HL-60/S4 treated with phorbol 12-myristate 13-acetate at 8.2 ng/mL for 4 days and 3 days (cell line): ENCODE results near the gene CRIP1.

ENCODE experiments used
- in situ Hi-C: fragments of 300-500 bp; cut with MboI; formaldehyde crosslinking; loops from 2 replicates; pipeline ENCODE4 v1.15.0; 2022; ENCODE audit warnings: low sequenced_read_pairs

CRIP1 gene

GRCh38 chr14:105491366-105491973 lies 4.8 kb downstream of the CRIP1 start:
- in situ Hi-C loops: no loop called here

DNA sequence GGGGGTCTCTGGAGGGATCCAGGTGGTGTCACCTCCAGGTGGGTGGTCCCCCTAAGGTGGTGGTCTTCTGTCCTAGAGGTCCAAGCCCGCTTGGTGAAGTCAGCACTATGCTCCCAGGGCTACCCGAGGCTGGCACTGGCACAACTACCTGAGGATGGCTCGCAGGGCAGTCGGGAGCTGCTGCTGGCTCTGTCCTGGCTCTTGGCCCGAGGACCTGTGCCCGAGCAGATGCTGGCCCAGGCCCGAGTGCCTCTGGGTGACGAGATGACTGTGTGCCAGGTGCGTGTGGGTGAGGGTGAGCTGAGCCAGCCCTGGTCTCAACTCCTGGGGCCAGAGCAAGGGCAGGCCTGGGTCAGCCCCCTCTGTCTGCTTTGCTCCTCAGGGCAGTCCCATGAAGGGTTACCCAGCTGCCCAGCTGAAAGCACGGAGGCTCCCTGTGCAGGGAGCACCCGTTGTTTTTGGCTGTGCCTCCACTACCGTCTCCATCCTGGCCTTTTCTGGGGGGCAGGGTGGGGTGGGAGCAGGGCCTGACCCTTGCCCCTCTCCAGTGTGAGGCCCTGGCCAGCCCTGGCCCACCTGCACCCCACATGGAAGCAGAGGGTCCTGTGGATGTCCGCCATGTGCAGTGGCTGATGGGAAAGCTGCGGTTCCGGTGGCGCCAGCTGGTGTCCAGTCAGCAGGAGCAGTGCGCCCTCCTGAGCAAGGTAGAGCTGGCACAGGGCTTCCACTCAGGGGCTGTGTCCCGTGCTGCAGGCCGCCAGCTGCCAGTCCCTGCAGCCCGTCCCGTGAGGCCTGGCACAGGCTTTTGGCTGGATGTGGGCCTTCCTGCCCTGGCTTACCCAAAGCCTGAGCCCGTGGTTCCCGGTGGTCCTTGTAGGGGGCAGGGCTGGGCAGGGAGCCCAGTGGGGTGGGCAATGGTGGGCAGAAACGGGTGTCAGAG lies 5.6 kb downstream of the CRIP1 start:
- in situ Hi-C loops: no loop called here

- in situ Hi-C loops: no loop called here
Observed at GRCh38 chr14:105492971-105493871, 6.5 kb downstream of the CRIP1 start.

GRCh38 chr14:105493921-105494605 lies 7.4 kb downstream of the CRIP1 start:
- in situ Hi-C loops: no loop called here

- in situ Hi-C loops: no loop called here
Observed at GRCh38 chr14:105494606-105494929, 7.9 kb downstream of the CRIP1 start.

- in situ Hi-C loops: no loop called here
Observed at GRCh38 chr14:105495101-105495989, 8.7 kb downstream of the CRIP1 start.

DNA sequence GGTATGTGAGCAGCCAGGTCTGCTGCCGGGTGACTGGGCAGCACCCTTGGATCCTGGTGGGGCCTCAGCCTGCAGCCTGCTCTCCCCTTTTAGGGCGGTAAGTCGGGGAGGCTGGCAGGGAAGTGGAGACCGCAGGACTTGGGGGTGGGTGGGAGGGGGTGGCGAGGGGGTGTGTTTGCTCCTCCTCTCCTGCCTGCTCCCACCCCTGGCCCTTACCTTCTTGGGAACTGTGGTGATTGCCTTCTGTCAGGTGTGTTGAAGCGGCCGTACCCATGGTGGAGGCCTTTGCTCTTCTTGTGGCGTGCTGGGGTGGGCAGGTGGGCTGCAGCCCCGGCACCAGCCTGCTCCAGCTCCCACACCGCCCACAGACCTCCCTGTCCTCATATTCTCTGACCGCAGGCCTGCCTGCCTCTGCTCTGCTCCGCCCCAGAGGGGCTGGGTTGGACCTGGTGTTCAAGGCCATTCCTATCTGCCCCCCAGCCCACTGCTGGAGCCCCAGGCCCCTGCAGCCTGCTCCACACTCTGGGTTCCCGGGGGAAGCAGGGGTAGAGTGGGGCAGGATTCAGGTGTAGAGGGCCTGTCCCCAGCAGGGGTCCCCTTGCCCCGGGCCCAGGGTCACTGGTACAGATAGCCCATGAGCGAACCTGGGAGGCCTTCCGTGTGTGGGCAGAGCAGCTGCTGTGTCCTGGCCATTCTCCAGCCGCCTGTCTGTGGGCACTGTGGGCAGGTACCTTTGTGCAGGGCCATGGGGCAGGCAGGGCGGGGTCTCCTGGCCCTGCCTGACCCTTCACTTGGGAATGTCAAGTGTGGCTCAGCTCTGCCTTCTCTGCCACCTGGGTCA lies 9.5 kb downstream of the CRIP1 start:
- in situ Hi-C loops: no loop called here

GRCh38 chr14:105496831-105497591 lies 10.3 kb downstream of the CRIP1 start:
- in situ Hi-C loops: no loop called here

DNA sequence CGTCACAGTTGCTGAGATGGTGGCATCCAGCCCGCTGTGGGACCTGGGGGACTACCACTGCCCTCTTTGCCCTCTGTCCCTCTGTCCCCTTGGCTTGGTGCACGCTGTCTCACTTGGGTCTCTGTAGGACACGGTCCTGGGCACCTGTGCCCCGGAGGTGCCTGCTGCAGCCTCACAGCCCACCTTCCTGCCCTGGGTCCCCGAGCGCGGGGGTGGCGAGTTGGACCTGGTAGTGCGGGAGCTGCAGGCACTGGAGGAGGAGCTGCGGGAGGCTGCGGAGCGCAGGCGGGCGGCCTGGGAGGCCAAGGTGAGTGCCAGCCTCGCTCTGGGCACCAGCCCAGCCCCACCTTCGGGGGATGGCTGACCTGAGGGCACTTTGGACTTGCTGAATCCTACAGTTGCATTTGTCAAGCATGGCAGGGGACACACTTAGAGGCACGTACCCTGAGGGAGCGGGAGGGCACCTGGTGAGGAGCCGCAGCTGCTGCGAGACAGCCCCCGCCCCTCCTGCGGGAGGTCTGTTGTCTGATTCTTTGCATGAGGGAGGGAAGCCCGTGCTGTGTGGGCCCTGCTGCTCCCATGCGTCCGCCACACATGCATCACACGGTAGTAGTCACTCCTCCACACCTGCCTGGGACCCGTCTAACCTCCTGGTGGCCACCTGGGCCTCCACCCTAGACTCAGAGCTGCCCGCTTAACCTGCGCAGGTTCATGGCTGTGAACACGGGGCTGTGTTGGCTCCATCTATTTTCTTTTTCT lies 11.2 kb downstream of the CRIP1 start:
- in situ Hi-C loops: no loop called here

DNA sequence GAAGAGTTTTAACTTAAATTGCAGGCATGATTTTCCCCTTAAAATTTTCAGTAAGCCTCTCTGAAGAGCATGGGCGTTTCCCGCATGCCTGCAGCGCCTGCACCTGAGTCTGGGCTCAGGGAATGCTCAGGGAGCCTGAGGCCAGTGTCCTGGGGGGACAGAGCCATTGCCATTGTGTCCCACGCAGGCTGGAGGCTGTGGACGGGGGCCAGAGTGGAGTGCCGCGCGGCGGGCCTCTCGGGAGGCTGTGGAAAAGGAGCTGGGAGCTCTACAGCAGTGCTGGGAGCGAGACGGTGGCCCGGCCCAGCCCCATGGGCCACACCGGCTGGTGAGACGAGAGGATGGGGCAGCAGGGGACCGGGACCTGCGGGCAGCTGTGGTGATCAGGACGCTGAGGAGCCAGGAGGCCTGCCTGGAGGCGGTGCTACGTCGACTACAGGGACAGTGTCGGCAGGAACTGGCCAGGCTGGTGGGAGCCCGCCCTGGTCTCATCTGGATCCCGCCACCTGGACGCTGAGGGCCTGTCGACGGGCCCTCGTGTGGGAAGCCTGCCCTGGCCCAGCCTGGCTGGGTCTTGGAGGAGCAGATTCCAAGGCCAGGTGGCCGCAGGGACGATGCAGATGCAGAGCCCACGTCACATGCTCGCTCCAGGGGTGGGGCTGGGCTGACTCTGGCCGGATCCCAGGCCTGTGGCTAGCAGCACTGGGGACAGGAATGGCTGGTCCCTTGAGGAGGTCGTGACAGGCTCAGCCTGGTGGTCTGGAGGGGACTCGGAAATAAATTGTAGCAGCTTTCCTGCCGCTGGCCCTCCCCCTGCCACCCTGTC lies 12.0 kb downstream of the CRIP1 start:
- in situ Hi-C loops: no loop called here

DNA sequence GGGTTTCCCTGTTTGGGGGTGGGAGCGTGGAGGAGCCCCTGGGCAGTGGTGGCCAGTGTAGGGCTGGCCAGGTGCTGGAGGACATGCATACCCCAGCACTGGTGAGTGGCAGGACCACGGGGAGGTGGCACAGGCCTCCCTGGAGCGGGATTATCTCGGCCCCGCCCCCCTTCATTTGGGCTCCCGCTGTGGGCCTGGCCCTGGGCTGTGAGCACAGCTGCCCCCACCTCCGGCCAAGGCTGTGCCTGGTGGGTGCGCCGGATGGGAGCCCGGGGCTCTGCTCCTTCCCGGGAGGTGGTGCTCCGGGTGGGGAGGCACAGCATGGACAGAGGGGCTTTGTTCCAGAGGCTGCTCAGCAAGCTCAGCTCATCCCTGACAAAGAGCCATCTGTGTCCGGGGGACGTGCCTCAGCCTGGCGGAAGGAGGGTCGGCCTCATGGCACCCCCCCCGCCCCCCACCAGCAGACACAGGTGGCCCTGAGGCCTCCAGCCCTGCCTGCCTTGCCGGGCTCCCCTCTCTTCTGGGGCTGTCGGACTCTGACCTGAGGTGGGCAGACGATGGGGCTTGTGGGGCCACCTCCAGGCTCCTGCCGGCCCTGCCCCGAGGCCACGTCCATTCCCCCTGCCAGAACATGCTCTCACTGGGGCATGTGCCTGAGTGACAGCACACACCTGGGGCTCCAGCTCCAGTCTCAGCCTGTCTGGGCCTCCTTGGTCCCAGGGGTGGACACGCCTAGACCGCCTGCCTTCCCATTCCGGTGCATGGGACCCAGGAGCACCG lies 12.8 kb downstream of the CRIP1 start:
- in situ Hi-C loops: no loop called here

- in situ Hi-C loops: no loop called here
Observed at GRCh38 chr14:105500036-105500725, 13.5 kb downstream of the CRIP1 start.

- in situ Hi-C loops: no loop called here
Observed at GRCh38 chr14:105500726-105501101, 14.0 kb downstream of the CRIP1 start.

GRCh38 chr14:105501504-105502291 lies 15.0 kb downstream of the CRIP1 start:
- in situ Hi-C loops: no loop called here
